Esophagus (tissue), 2 donors: ENCODE results near the gene ITPRIP. TPM values are rescaled to one million over a fixed set of nuclear protein-coding genes. Genes with fewer than 3 reads are reported as not detected.

Experiments
- H3K27ac ChIP-seq, 2 donors: one replicate each; pipeline ENCODE4 v1.5.1; 2013; ENCODE audit warnings: low read depth in 2 of 2, mild to moderate bottlenecking in 2 of 2, inconsistent platforms in 1 of 2, low read length in 1 of 2, moderate library complexity in 1 of 2
- H3K27me3 ChIP-seq, 2 donors: one replicate each; pipeline ENCODE4 v1.6.1; 2013; ENCODE audit warnings: low read length in 2 of 2, control low read depth in 1 of 2, mild to moderate bottlenecking in 1 of 2; ENCODE audit not compliant: insufficient read depth in 2 of 2, control insufficient read depth in 1 of 2
- H3K36me3 ChIP-seq, 2 donors: one replicate each; pipeline ENCODE4 v1.6.1; 2013; ENCODE audit warnings: low read length in 1 of 2; ENCODE audit not compliant: control insufficient read depth in 2 of 2, insufficient read depth in 2 of 2
- H3K4me1 ChIP-seq, 2 donors: one replicate each; pipeline ENCODE4 v1.6.1; 2013; ENCODE audit warnings: low read length in 1 of 2; ENCODE audit not compliant: control insufficient read depth in 2 of 2, insufficient read depth in 2 of 2
- H3K4me3 ChIP-seq, 2 donors: one replicate each; pipeline ENCODE4 v1.5.1; 2013; ENCODE audit warnings: low read length in 2 of 2, mild to moderate bottlenecking in 2 of 2, low read depth in 1 of 2, moderate library complexity in 1 of 2
- H3K9me3 ChIP-seq, 2 donors: one replicate each; pipeline ENCODE4 v1.6.1; 2013; ENCODE audit warnings: mild to moderate bottlenecking in 2 of 2, low read depth in 1 of 2, low read length in 1 of 2, moderate library complexity in 1 of 2; ENCODE audit not compliant: control insufficient read depth in 2 of 2, insufficient read depth in 1 of 2
- WGBS, 2 donors: extraction: QIAGEN DNeasy Blood & Tissue Kit; methylation state at CpG; one replicate each; pipeline ENCODE4 v1.1.7; 2013; 5-methylcytosine and 5-hydroxymethylcytosine counted together
- polyA plus RNA-seq, 2 donors: library from polyadenylated mRNA; stranded (reverse); fragments of 200-250 nt; gene quantifications; one replicate each; pipeline ENCODE4 v1.2.3, GENCODE V29; 2013
- donor health status: healthy with polysubstance abuse.
- donor health status: Bipolar disorder and iron deficiency.

The ITPRIP gene
- polyA plus RNA-seq, 2 donors = 34.0 to 34.5 TPM

- Histone ChIP-seq H3K4me1 (peaks cover 0 to 10% of the 10 kb centered on the region in 2 donors), H3K36me3 (no peaks in the 10 kb centered on the region), H3K4me3 (no peak overlapping the region), H3K9me3 (no peaks in the 10 kb centered on the region), H3K27ac (no peak overlapping the region), H3K27me3 (no peaks in the 10 kb centered on the region)
- WGBS, 2 donors = 47 to 49% methylated on average over 2 of the region's 2 CpGs
Observed at GRCh38 chr10:104303594-104304355, 34.5 kb downstream of the ITPRIP start.

- Histone ChIP-seq H3K27ac (no peak overlapping the region), H3K4me1 (peaks cover 0 to 10% of the 10 kb centered on the region in 2 donors)
- WGBS, 2 donors = 66 to 76% methylated on average over 3 of the region's 3 CpGs
Observed at GRCh38 chr10:104301907-104302690, 36.2 kb downstream of the ITPRIP start.

GRCh38 chr10:104300736-104301292 lies 37.5 kb downstream of the ITPRIP start:
- WGBS, 2 donors = 44 to 47% methylated on average over 7 of the region's 7 CpGs
- Histone ChIP-seq H3K27ac (peak overlapping the region; percentile 44 to 85), H3K36me3 (no peaks in the 10 kb centered on the region), H3K9me3 (no peaks in the 10 kb centered on the region), H3K4me3 (no peak overlapping the region), H3K27me3 (no peaks in the 10 kb centered on the region), H3K4me1 (peaks cover 0 to 9% of the 10 kb centered on the region in 2 donors)

More at GRCh38 chr10:104301907-104302690, 36.2 kb downstream of the ITPRIP start:
- Histone ChIP-seq H3K9me3 (no peaks in the 10 kb centered on the region), H3K27me3 (no peaks in the 10 kb centered on the region), H3K36me3 (no peaks in the 10 kb centered on the region), H3K4me3 (no peak overlapping the region)

GRCh38 chr10:104300002-104300735 lies 38.1 kb downstream of the ITPRIP start:
- no peaks in the 10 kb centered on the region for H3K9me3 ChIP-seq
- no peak overlapping the region for H3K4me3 ChIP-seq
- H3K27me3 ChIP-seq = no peaks in the 10 kb centered on the region
- peak overlapping the region; percentile 44 to 85 for H3K27ac ChIP-seq
- 69 to 77% methylated on average over 12 of the region's 12 CpGs for WGBS, 2 donors
- H3K4me1 ChIP-seq = peaks cover 0 to 4% of the 10 kb centered on the region in 2 donors
- no peaks in the 10 kb centered on the region for H3K36me3 ChIP-seq

- Histone ChIP-seq H3K4me1 (peaks cover 0 to 4% of the 10 kb centered on the region in 2 donors), H3K36me3 (no peaks in the 10 kb centered on the region), H3K27ac (peak overlapping the region in 1 of 2 donors; percentile 59), H3K9me3 (no peaks in the 10 kb centered on the region), H3K27me3 (no peaks in the 10 kb centered on the region), H3K4me3 (no peak overlapping the region)
- 67 to 76% methylated on average over 13 of the region's 13 CpGs for WGBS, 2 donors
Observed at GRCh38 chr10:104299031-104299904, 39.0 kb downstream of the ITPRIP start.

- no peak overlapping the region for H3K4me3 ChIP-seq
- no peaks in the 10 kb centered on the region for H3K36me3 ChIP-seq
- H3K9me3 ChIP-seq = no peaks in the 10 kb centered on the region
- H3K27ac ChIP-seq = no peak overlapping the region
- peaks cover 0 to 4% of the 10 kb centered on the region in 2 donors for H3K4me1 ChIP-seq
- 71% methylated on average over 17 of the region's 17 CpGs for WGBS, 2 donors
- H3K27me3 ChIP-seq = no peaks in the 10 kb centered on the region
Observed at GRCh38 chr10:104297697-104298660, 40.3 kb downstream of the ITPRIP start.

- Histone ChIP-seq H3K27ac (no peak overlapping the region), H3K4me1 (peaks cover 0 to 4% of the 10 kb centered on the region in 2 donors), H3K36me3 (no peaks in the 10 kb centered on the region), H3K4me3 (no peak overlapping the region), H3K9me3 (no peaks in the 10 kb centered on the region), H3K27me3 (no peaks in the 10 kb centered on the region)
- WGBS, 2 donors = 94 to 95% methylated on average over 10 of the region's 10 CpGs
Observed at GRCh38 chr10:104296687-104297436, 41.4 kb downstream of the ITPRIP start.
